Small intestine (tissue), 7 donors: ENCODE results near the gene PUDP. TPM values are rescaled to one million over a fixed set of nuclear protein-coding genes. Genes with fewer than 3 reads are reported as not detected.
"Not testable (repeated sequence)": the region's sequence is repeated elsewhere in the genome, so short reads cannot be mapped to it uniquely, and the experiment has no call there.

Experiments
- DNase-seq, 2 donors: peaks; one replicate each; pipeline versions ENCODE4 v3.0.0 to v3.0.0-alpha.2; 2013
- FAIRE-seq: peaks from 2 replicates; lab custom pipeline; 2012; peaks lifted over from hg19 to GRCh38; lab: Jason Lieb, UNC
- H3K27ac ChIP-seq, 3 donors: one replicate each; pipeline ENCODE4 v1.5.1; 2013; ENCODE audit warnings: low read length in 2 of 3, mild to moderate bottlenecking in 2 of 3, control low read depth in 1 of 3, inconsistent platforms in 1 of 3, low read depth in 1 of 3, moderate library complexity in 1 of 3
- H3K27me3 ChIP-seq, 3 donors: one replicate each; pipeline ENCODE4 v1.6.1; 2013; ENCODE audit warnings: low read length in 3 of 3, inconsistent platforms in 1 of 3; ENCODE audit not compliant: control insufficient read depth in 3 of 3, insufficient read depth in 3 of 3
- H3K36me3 ChIP-seq, 3 donors: one replicate each; pipeline ENCODE4 v1.6.1; 2013; ENCODE audit warnings: low read length in 3 of 3, inconsistent platforms in 1 of 3, low read depth in 1 of 3, mild to moderate bottlenecking in 1 of 3, moderate library complexity in 1 of 3; ENCODE audit not compliant: control insufficient read depth in 3 of 3, insufficient read depth in 2 of 3
- H3K4me1 ChIP-seq, 3 donors: one replicate each; pipeline ENCODE4 v1.6.1; 2013; ENCODE audit warnings: low read length in 2 of 3, inconsistent platforms in 1 of 3, low read depth in 1 of 3, mild to moderate bottlenecking in 1 of 3, moderate library complexity in 1 of 3; ENCODE audit not compliant: control insufficient read depth in 3 of 3, insufficient read depth in 2 of 3
- H3K4me3 ChIP-seq, 3 donors: one replicate each; pipeline ENCODE4 v1.5.1; 2013; ENCODE audit warnings: low read length in 3 of 3, control low read depth in 1 of 3, inconsistent platforms in 1 of 3, low read depth in 1 of 3, mild to moderate bottlenecking in 1 of 3, moderate library complexity in 1 of 3
- H3K9me3 ChIP-seq, 2 donors: one replicate each; pipeline ENCODE4 v1.6.1; 2013; ENCODE audit warnings: low read depth in 1 of 2, low read length in 1 of 2; ENCODE audit not compliant: control insufficient read depth in 2 of 2, insufficient read depth in 1 of 2
- WGBS, 3 donors: extraction: QIAGEN DNeasy Blood & Tissue Kit; methylation state at CpG; one replicate each; pipeline ENCODE4 v1.1.7; 2013; 5-methylcytosine and 5-hydroxymethylcytosine counted together
- polyA plus RNA-seq, 4 donors: library from polyadenylated mRNA; stranded (reverse) in 3 of 4; unstranded in 1 of 4; fragments of 200-250 nt in 3 of 4; fragments of 120-200 nt in 1 of 4; gene quantifications; one replicate each; pipeline versions ENCODE4 v1.2.1 to v1.2.3, GENCODE V29; 2013
- donor health status: healthy with polysubstance abuse.
- donor health status: control.
- donor health status: control.
- donor health status: Bipolar disorder and iron deficiency.
- donor health status: healthy.

PUDP gene
- polyA plus RNA-seq, 4 donors = 16.3 to 40.4 (median 18.5) TPM

GRCh38 chrX:7052541-7052940 lies 95.4 kb downstream of the PUDP start:
- H3K27ac ChIP-seq = no peak overlapping the region
- no peaks in the 10 kb centered on the region for H3K9me3 ChIP-seq
- WGBS, 3 donors = 91 to 99% (median 99%) methylated on average over 6 of the region's 6 CpGs
- FAIRE-seq (no peak), DNase-seq (no peak)
- H3K36me3 ChIP-seq = peaks cover 0 to 23% (median 0%) of the 10 kb centered on the region in 3 donors
- H3K4me3 ChIP-seq = no peak overlapping the region
- no peaks in the 10 kb centered on the region for H3K27me3 ChIP-seq
- H3K4me1 ChIP-seq = peaks cover 0 to 5% (median 4%) of the 10 kb centered on the region in 3 donors

- no peaks in the 10 kb centered on the region for H3K9me3 ChIP-seq
- H3K27ac ChIP-seq = no peak overlapping the region
- H3K36me3 ChIP-seq = peaks cover 0 to 11% (median 1%) of the 10 kb centered on the region in 3 donors
- 72 to 89% (median 79%) methylated on average over 11 of the region's 11 CpGs for WGBS, 3 donors
- FAIRE-seq (no peak), DNase-seq (no peak)
- no peaks in the 10 kb centered on the region for H3K27me3 ChIP-seq
- no peak overlapping the region for H3K4me3 ChIP-seq
- peaks cover 0 to 6% (median 2%) of the 10 kb centered on the region in 3 donors for H3K4me1 ChIP-seq
Observed at GRCh38 chrX:7050271-7050670, 97.7 kb downstream of the PUDP start.

- 68 to 87% (median 84%) methylated on average over 4 of the region's 4 CpGs for whole genome bisulfite sequencing, 3 donors
- Histone ChIP-seq H3K4me3 (no peak overlapping the region), H3K36me3 (peaks cover 0 to 8% (median 5%) of the 10 kb centered on the region in 3 donors), H3K9me3 (no peaks in the 10 kb centered on the region), H3K27ac (no peak overlapping the region), H3K4me1 (peaks cover 0 to 6% (median 5%) of the 10 kb centered on the region in 3 donors), H3K27me3 (no peaks in the 10 kb centered on the region)
- FAIRE-seq (no peak), DNase-seq (no peak)
Observed at GRCh38 chrX:7047951-7048350, 100.0 kb downstream of the PUDP start.

GRCh38 chrX:7045238-7045955 lies 102.6 kb downstream of the PUDP start:
- Histone ChIP-seq H3K4me3 (no peak overlapping the region), H3K4me1 (peaks cover 0 to 6% (median 5%) of the 10 kb centered on the region in 3 donors), H3K27me3 (no peaks in the 10 kb centered on the region), H3K9me3 (no peaks in the 10 kb centered on the region), H3K36me3 (peaks cover 0 to 5% (median 4%) of the 10 kb centered on the region in 3 donors), H3K27ac (peak overlapping the region in 1 of 3 donors; percentile 32)
- WGBS, 3 donors = 20 to 46% (median 33%) methylated on average over 4 of the region's 4 CpGs
- no peak for FAIRE-seq
- peak; percentile 20 to 49 for DNase-seq

DNA sequence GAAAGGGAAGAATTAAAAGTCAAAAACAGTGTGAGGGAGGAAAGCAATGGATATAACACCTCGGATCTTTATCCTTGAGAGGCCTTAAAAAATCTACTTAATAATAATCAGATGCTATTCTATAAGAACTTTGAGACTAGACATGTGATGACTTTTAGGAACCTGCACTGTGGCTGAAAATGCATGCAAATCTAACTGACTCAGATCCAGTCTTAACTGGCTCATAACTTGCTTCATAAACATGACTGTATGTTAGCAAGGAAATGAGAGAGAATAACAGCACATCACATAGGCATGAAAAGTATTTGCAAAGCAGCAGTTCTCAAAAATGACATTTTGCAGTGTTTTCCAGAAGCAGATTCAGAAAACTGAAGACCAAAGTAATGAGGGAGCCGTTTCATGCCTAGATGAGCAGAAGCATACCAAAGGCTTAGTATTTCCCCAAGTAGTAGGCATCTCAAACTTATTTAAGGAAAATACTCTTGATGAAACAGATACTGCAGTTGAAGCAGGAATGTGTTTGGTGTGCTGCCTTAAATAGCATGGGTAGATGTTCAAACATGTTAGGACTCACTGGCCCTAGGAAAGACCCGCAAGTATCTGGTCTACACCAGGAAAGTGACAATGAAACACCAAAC lies 104.0 kb downstream of the PUDP start:
- not testable (repeated sequence) for FAIRE-seq, H3K9me3 ChIP-seq, DNase-seq, H3K4me3 ChIP-seq, H3K36me3 ChIP-seq, H3K27me3 ChIP-seq, H3K27ac ChIP-seq, H3K4me1 ChIP-seq
- 75 to 91% (median 85%) methylated on average over 3 of the region's 3 CpGs for WGBS, 3 donors

- Histone ChIP-seq H3K4me3 (no peak overlapping the region), H3K4me1 (no peaks in the 10 kb centered on the region), H3K9me3 (no peaks in the 10 kb centered on the region), H3K36me3 (no peaks in the 10 kb centered on the region), H3K27me3 (no peaks in the 10 kb centered on the region), H3K27ac (no peak overlapping the region)
- WGBS, 3 donors = 50 to 69% (median 66%) methylated on average over 5 of the region's 5 CpGs
- FAIRE-seq (no peak), DNase-seq (no peak)
Observed at GRCh38 chrX:7028246-7028645, 119.7 kb downstream of the PUDP start.

DNA sequence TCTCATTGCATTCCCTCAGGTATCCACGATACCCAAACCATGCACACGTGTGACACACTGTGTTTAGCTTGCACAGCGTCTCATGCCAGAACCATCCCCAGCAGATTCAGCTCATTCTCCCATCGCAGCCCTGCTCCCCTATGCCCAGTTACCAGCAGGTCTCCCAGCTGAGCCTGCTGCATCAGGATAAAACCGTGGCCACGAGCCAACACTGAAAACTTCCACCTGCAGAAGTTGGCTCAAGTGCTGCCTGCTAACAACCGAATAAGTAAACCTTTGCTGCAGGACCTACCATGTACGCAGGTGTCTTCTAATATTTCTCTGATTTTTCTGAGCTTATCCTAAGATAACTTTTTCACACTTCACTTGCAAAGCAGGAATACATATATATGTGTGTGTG lies 120.9 kb downstream of the PUDP start:
- no peaks in the 10 kb centered on the region for H3K9me3 ChIP-seq
- H3K36me3 ChIP-seq = no peaks in the 10 kb centered on the region
- no peak overlapping the region for H3K4me3 ChIP-seq
- 8 to 64% (median 27%) methylated on average over 8 of the region's 8 CpGs for WGBS, 3 donors
- H3K27ac ChIP-seq = no peak overlapping the region
- H3K4me1 ChIP-seq = no peaks in the 10 kb centered on the region
- DNase-seq = peak in 1 of 2 donors; percentile 7
- no peak for FAIRE-seq
- no peaks in the 10 kb centered on the region for H3K27me3 ChIP-seq

GRCh38 chrX:7026365-7026764 lies 121.6 kb downstream of the PUDP start:
- not testable (repeated sequence) for H3K27me3 ChIP-seq, H3K4me3 ChIP-seq
- WGBS, 3 donors = 74 to 90% (median 82%) methylated on average over 5 of the region's 5 CpGs

More at GRCh38 chrX:7026365-7026764, 121.6 kb downstream of the PUDP start:
- not testable (repeated sequence) for H3K36me3 ChIP-seq, FAIRE-seq, H3K4me1 ChIP-seq, DNase-seq, H3K9me3 ChIP-seq, H3K27ac ChIP-seq
